Heart left ventricle (tissue), 13 donors: Measurements from ENCODE around the gene NARS2.

Experiments
- CTCF ChIP-seq, 12 donors: fragments of 200-600 bp; sonication (generic) in 4 of 12; IDR thresholded peaks; one replicate each; pipeline versions ENCODE4 v1.5.0 to v1.8.0; 2018 to 2022; ENCODE audit warnings: antibody characterized with exemption in 12 of 12, mild to moderate bottlenecking in 5 of 12
- POLR2A ChIP-seq, 2 donors: fragments of 450-650 bp; IDR thresholded peaks; one replicate each; pipeline ENCODE4 v1.6.1; 2017; ENCODE audit warnings: antibody characterized with exemption in 2 of 2, mild to moderate bottlenecking in 2 of 2, moderate library complexity in 2 of 2
- donor health status: ischemic (EF 13 %, LVEDD 7.1; RV severe dilation, severe dysfunction).
- donor health status: DM: no; HTN: yes; CAD: no.
- donor health status: DM: no; HTN: no; CAD: no.
- donor health status: ischemic (EF 25% LVEDD 6.9; RV normal size, moderate dysfunction).
- donor health status: ischemic (EF 25% LVEDD 5.7; RV mildly dilated, moderate dysfunction).
- donor health status: ischemic (EF 35%, LVEDD 5.7; RV mildly dilated, moderate dysfunction).
- donor health status: nonischemic (EF 11% LVEDD 7.7; RV severe dilation, severe dysfunction).
- donor health status: DM: yes; HTN: yes; CAD: no.
- donor health status: PGD.
- donor health status: ischemic (EF 29% LVEDD 5.4; RV normal size, mild dysfunction).
- donor health status: nonischemic (EF 23%, LVEDD 6.1; RV moderate dilation, normal function).

- TF ChIP-seq CTCF (IDR thresholded peaks at IDR 0.05), result no peak
- TF ChIP-seq POLR2A (IDR thresholded peaks at IDR 0.05), result no peak
Measured at GRCh38 chr11:78535920-78536319, 38.7 kb downstream of the NARS2 start.
